ENCODE results near the gene LRRC2. TPM values are rescaled to one million over a fixed set of nuclear protein-coding genes. Genes with fewer than 3 reads are reported as not detected.

LRRC2 gene
- total and polyA plus RNA-seq, 2 donors (not counting 3 experiments of a cell fraction or from before 2014, with no cell fraction given) = 0.14 to 0.73 TPM

- intact Hi-C loops (cut with micrococcal nuclease) (no loop called here), dilution Hi-C loops (cut with MboI; ENCODE audit: extremely low pct_ligation_motif_present, low sequenced_read_pairs) (no loop called here)
- H4K20me1 ChIP-seq (replicated peaks; ENCODE audit: control insufficient read depth, extremely low read depth, insufficient read depth, low read length) = no peaks in the 10 kb centered on the region
- no peak overlapping the region for H3K27ac ChIP-seq (ENCODE audit: insufficient read depth, low read depth, low read length)
- H3K27me3 ChIP-seq (ENCODE audit: control insufficient read depth in 2 of 2, insufficient read depth in 2 of 2, low read length in 2 of 2) = no peaks in the 10 kb centered on the region
- H2AFZ ChIP-seq (ENCODE audit: low read depth, low read length) = no peak overlapping the region
- H3K79me2 ChIP-seq (ENCODE audit: control insufficient read depth, insufficient read depth, low read length) = no peaks in the 10 kb centered on the region
- no peak for TF ChIP-seq POLR2A (IDR thresholded peaks at IDR 0.05; ENCODE audit: low read depth, low read length)
- TF ChIP-seq EZH2 (IDR thresholded peaks at IDR 0.05; ENCODE audit: borderline replicate concordance, low read depth, low read length, severe bottlenecking) = no peak
- TF ChIP-seq FOS (IDR thresholded peaks at IDR 0.05; ENCODE audit: borderline replicate concordance, insufficient read depth, low read length) = no peak
- TF ChIP-seq JUN (IDR thresholded peaks at IDR 0.05; ENCODE audit: borderline replicate concordance, insufficient read depth, insufficient read length, low read depth) = no peak
- no peak for TF ChIP-seq MAX (IDR thresholded peaks at IDR 0.05; ENCODE audit: insufficient read depth, insufficient read length)
- no peak for TF ChIP-seq MYC (IDR thresholded peaks at IDR 0.05; ENCODE audit: low read depth, low read length)
- TF ChIP-seq POLR2AphosphoS5 (IDR thresholded peaks at IDR 0.05; ENCODE audit: insufficient read depth, low read depth, low read length) = no peak
- TF ChIP-seq CTCF (IDR thresholded peaks at IDR 0.05; ENCODE audit: extremely low read depth in 1 of 2, insufficient read depth in 1 of 2, low read depth in 1 of 2, low read length in 2 of 2) = no peak
- no peak for TF ChIP-seq GATA2 (IDR thresholded peaks at IDR 0.05; ENCODE audit: insufficient read depth, insufficient read length, low read depth, low read length)
- no peaks in the 10 kb centered on the region for H3K9me3 ChIP-seq (replicated peaks; ENCODE audit: control insufficient read depth, insufficient read depth, low read length)
- BruUV-seq (replicated peaks) = no TSS peak
- FAIRE-seq (no peak), DNase-seq (ENCODE audit: low read depth, low spot score) (no peak)
- no peak overlapping the region for H3K4me3 ChIP-seq (replicated peaks in 1 of 3; ENCODE audit: insufficient read depth in 1 of 3, low read depth in 1 of 3, low read length in 3 of 3)
- H3K9me1 ChIP-seq (replicated peaks; ENCODE audit: control insufficient read depth, extremely low read depth, insufficient read depth, low read length) = no peaks in the 10 kb centered on the region
- no peak overlapping the region for H3K4me2 ChIP-seq (ENCODE audit: insufficient read depth, low read length)
- ChIA-PET CTCF (interaction anchor here (0.8 to 5.4 kb wide), 5 partner anchors 10 to 130 kb away, joined by 3 to 47 read pairs (median 43); no protein-coding TSS in a partner anchor), POLR2A (no interaction called here)
- H3K9ac ChIP-seq (replicated peaks; ENCODE audit: extremely low read depth, insufficient read depth, low read length) = no peak overlapping the region
- H3K36me3 ChIP-seq (ENCODE audit: control insufficient read depth in 2 of 2, extremely low read depth in 1 of 2, insufficient read depth in 2 of 2, low read length in 2 of 2) = no peaks in the 10 kb centered on the region
- peaks cover 12% of the 10 kb centered on the region for H3K4me1 ChIP-seq (ENCODE audit: control insufficient read depth, extremely low read depth, insufficient read depth, low read length)
Measured at GRCh38 chr3:46498916-46499519, 67.1 kb downstream of the LRRC2 start.
